Activated CD4-positive, alpha-beta T cell treated with anti-CD3 and anti-CD28 coated beads, Interleukin-10, Interleukin-2, amounts not matched to agents 100 ng/mL and 50 ng/mL, durations not matched to agents 16 hours and 8 hours (primary cell): ENCODE results near the gene ADGRF5.

ENCODE experiments used
- DNase-seq: peaks from one replicate; pipeline ENCODE4 v3.0.0-alpha.2; 2020

ADGRF5 gene, protein sequence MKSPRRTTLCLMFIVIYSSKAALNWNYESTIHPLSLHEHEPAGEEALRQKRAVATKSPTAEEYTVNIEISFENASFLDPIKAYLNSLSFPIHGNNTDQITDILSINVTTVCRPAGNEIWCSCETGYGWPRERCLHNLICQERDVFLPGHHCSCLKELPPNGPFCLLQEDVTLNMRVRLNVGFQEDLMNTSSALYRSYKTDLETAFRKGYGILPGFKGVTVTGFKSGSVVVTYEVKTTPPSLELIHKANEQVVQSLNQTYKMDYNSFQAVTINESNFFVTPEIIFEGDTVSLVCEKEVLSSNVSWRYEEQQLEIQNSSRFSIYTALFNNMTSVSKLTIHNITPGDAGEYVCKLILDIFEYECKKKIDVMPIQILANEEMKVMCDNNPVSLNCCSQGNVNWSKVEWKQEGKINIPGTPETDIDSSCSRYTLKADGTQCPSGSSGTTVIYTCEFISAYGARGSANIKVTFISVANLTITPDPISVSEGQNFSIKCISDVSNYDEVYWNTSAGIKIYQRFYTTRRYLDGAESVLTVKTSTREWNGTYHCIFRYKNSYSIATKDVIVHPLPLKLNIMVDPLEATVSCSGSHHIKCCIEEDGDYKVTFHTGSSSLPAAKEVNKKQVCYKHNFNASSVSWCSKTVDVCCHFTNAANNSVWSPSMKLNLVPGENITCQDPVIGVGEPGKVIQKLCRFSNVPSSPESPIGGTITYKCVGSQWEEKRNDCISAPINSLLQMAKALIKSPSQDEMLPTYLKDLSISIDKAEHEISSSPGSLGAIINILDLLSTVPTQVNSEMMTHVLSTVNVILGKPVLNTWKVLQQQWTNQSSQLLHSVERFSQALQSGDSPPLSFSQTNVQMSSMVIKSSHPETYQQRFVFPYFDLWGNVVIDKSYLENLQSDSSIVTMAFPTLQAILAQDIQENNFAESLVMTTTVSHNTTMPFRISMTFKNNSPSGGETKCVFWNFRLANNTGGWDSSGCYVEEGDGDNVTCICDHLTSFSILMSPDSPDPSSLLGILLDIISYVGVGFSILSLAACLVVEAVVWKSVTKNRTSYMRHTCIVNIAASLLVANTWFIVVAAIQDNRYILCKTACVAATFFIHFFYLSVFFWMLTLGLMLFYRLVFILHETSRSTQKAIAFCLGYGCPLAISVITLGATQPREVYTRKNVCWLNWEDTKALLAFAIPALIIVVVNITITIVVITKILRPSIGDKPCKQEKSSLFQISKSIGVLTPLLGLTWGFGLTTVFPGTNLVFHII (N-terminal part only)

GRCh38 chr6:46921731-46922130 lies at the start of gene ADGRF5:
Gene ADGRF5 (minus strand): TSS chr6:46921938. CDS start chr6:46906762, 15,176 bp downstream.
- no peak for DNase-seq

DNA sequence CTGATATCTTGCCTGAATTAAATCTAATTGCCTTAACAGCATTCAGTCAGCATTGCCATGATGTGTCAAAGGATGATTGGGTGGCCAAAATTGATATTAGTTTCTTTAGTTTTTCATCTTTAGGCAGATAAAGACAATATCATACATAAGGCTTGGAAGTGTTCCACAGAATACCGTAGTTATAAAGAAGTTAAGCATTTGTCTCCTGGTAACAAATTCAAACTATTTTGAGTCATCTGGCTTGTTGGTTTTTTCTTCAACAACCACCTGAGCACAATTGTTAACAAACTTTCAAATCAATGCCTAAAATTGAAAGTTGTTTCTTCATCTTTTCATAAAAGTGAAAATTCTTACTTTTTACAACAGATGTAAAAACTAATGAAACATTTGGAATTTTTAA lies 47.5 kb upstream of the ADGRF5 start:
- DNase-seq, result no peak

DNA sequence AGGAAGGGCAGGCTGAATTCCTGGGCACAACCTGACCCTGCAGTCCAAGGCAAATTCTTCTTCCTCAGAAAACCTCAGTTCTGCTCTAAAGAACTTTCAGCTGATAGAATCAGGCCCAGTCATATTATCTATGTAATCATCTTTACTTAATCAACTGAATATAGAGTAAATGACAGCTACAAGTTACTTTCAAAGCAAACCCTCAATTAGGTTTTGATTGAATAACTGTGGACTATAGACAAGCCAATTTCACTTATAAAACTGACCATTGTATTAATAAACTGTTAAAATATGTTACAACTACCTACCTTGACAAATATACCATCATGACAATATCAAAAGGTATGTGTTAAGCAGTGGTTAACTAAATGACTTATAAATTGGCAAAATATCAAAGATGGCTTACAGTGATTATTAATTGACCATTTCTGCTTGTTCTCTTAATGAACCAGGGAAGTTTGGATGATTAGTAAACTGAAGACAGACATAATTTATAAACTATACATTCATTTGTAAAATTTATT lies 46.1 kb upstream of the ADGRF5 start:
- DNase-seq, result no peak

DNA sequence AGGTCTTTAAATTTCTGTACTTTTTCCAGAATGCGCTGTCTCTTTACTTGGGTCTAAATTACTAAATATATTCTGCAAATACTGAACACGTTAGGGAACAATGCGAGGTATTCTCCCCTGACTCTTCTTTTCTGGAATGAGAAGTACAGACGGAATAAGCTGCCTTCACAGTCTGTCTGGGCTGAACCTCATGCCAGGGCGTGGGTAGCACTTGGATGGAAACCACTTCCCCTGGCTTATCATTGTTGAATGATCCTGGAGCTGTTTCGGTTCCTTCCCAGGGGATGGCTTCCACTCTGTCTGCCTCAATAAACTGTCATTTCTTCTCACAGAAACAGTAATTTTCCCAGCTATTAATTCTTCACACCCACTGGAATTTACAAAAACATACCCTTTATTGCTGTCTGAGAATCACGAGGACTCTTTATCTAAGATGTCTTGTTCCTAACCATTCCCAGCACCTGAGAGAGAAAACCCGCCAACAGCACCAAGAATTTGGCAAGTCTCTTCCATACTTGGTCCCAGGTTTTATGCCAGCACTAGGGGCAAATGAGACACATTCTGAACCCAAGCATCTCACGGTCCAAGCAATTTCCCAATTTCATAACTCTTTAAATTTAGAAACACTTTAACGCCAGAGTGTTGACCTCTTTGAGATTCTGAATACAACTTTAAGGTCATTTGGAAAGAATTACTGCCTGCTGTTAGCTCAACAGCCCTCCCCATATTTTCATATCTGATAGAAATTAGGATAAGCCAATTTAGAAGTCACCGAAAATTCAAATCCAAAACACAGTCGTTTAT lies 43.2 kb upstream of the ADGRF5 start:
- no peak for DNase-seq

- no peak for DNase-seq
These were observed 41.9 kb upstream of the ADGRF5 start for GRCh38 chr6:46963626-46964025.

- no peak for DNase-seq
These were observed 41.3 kb upstream of the ADGRF5 start for GRCh38 chr6:46963039-46963438.

- no peak for DNase-seq
These were observed 40.0 kb upstream of the ADGRF5 start for GRCh38 chr6:46961711-46962110.

- no peak for DNase-seq
These were observed 39.5 kb upstream of the ADGRF5 start for GRCh38 chr6:46961232-46961631.

GRCh38 chr6:46959419-46959818 lies 37.7 kb upstream of the ADGRF5 start:
- no peak for DNase-seq

- no peak for DNase-seq
These were observed 34.7 kb upstream of the ADGRF5 start for GRCh38 chr6:46956409-46956808.

DNA sequence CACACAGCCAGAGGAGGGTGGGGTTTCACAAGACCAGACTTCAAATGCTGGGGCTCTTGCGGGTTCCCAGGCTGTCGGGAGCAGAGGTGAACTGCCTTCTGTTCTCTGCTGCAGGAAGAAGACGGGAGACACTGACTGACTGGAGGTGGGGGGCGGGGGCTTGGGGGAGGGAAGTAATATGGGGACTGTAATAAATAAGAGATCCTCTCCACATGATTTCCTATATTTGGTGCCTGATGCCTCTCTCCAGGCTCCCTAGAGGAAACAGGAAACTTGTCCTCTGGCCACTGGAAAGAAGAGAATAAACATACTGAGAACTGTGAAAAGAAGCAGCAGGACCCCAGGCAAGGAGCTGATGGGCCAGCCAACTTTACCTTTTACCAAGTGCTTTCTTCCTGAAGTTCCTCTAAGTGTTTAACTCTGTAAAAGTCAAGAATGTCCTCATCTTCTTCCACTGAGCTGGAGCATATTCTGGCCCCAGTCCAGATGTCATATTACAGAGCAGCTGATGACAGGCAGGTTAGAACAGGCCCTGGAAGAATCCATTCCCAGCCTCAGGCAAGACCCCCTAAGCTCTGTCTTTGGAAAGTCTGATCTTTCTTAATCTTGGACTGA lies 33.2 kb upstream of the ADGRF5 start:
- no peak for DNase-seq

GRCh38 chr6:46953921-46954320 lies 32.2 kb upstream of the ADGRF5 start:
- DNase-seq, result no peak

- no peak for DNase-seq
These were observed 28.0 kb upstream of the ADGRF5 start for GRCh38 chr6:46949632-46950280.

DNA sequence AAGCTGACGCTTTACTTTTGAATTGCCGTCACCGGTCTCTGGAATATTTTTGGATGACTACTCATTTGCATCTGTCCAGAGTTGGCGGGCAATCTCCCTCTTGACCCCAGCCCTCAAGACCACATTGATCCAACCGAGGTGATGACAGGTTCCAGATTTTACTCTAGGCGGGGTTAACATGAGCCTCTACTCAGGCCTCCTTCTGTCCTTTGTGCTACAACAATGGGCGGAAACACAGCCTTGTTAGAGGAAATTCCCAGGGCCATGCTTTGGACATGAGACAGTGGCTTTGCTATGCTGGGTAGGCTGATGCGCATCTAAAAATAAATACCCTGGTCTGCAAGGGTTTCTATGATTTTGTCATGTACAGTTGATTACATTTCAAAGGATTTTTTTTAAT lies 27.0 kb upstream of the ADGRF5 start:
- DNase-seq, result no peak

- no peak for DNase-seq
These were observed 25.8 kb upstream of the ADGRF5 start for GRCh38 chr6:46947497-46947896.

DNA sequence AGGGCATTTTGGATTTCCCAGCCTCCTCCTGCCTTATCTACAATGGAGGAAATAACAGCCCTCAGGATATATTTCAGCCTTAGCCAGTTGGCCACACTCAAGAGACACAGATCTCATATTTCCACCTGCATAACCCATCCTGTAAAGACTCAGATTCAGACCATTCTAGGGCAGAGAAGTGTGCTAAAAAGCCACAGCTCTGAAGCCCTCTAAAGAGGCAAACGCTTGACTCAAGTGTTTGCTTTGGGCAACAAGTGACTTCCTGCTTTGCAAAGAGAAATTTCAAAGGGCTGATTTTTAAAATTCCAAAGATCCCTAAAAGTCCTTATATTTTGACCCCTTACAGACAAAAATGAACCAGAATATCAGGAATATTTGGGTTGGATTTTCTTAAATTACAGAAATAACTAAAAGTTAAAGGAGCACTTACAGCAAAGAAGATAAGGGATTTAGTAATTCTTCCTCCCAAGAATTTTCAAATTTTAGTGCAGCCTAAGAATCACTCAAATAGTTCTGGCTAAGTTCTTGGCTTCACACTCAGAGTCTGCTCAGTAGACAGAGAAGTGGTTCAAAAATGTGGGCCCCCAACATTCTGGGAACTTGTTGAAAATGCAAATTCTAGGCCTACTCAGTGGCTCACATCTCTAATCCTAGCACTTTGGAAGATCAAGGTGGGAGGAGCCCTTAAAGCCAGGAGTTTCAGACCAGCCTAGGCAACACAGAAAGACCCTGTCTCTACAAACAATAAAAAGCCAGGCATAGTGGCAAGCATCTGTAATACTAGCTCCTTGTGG lies 18.9 kb upstream of the ADGRF5 start:
- DNase-seq, result no peak

- DNase-seq, result no peak
These were observed 15.9 kb upstream of the ADGRF5 start for GRCh38 chr6:46937642-46938041.

DNA sequence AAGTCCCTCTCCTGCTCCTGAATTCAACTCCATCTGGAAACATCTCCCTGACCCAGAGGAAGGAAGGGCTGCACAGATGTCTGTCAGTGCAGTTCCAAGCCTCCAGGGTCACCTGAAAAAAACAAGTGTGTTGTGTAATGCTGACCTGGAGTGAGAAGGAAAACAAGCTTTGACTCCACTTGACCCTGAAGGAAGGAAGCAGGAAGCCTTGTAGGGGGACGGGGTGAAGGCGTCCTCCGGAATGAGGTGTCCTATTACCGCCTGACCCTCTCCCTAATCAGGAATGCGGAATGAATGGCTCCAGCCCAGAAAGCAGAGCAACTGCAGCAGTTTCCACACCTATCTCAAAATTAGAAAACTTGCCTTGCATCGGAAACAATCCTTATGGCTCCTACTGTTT lies 13.9 kb upstream of the ADGRF5 start:
- DNase-seq, result no peak

DNA sequence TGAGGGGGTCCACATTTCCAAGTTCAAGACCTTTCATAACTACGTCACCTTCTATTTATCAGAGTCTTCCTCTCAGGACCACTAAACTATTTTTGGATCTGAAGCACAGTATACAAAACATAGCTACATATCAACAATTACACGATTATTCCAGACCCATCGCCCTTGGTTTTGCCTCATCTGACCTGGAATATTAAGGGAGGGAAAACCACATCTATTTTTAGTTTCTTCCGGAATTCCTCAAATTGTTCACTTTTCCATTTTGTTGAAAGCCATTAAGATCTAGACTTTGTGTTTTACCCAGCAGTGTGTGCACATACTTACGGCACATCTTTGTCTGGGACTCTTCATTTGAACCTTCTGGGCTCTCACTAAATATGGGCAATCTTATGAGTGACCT lies 12.0 kb upstream of the ADGRF5 start:
- DNase-seq, result no peak
